Fibroblast of mammary gland (primary cell): ENCODE results near the gene PTPRK.

Source experiments
- DNase-seq: peaks from one replicate; pipeline ENCODE4 v3.0.0-alpha.2; 2010; ENCODE audit warnings: low read depth
- H3K4me3 ChIP-seq: 2 replicates; pipeline ENCODE4 v1.5.1; 2011; ENCODE audit warnings: low read depth, mild to moderate bottlenecking, low read length, moderate library complexity; ENCODE audit not compliant: control insufficient read depth
- CTCF ChIP-seq: conservative IDR thresholded peaks from 2 replicates; pipeline ENCODE4 v1.5.1; 2011; ENCODE audit warnings: low read depth, low read length, inconsistent platforms; ENCODE audit not compliant: control insufficient read depth, insufficient read depth

The PTPRK gene

GRCh38 chr6:128347123-128347522 lies 173.3 kb downstream of the PTPRK start:
- H3K4me3 ChIP-seq: no peak overlapping the region
- TF ChIP-seq CTCF: no peak
- no peak for DNase-seq

GRCh38 chr6:128346569-128346968 lies 173.8 kb downstream of the PTPRK start:
- H3K4me3 ChIP-seq: no peak overlapping the region
- DNase-seq: no peak
- TF ChIP-seq CTCF: no peak

DNA sequence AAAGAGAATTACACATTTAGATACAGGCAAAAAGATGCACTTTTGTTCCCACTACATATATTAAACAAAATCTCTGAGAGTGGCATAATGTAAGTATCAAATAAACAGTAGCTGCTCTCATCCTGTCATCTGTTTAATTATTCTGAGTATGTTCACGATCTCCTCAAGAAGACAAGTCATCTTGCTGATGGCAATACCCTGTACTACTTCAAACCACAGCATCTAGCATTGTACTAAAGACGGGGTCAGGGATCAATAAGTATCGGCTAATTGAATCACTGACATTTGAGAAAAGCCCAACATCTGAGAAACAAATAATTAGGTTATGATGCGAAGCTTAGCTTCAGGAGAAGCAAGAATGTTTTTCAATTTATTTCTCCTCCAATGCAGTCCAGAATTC lies 175.1 kb downstream of the PTPRK start:
- no peak overlapping the region for H3K4me3 ChIP-seq
- DNase-seq: no peak
- no peak for TF ChIP-seq CTCF

DNA sequence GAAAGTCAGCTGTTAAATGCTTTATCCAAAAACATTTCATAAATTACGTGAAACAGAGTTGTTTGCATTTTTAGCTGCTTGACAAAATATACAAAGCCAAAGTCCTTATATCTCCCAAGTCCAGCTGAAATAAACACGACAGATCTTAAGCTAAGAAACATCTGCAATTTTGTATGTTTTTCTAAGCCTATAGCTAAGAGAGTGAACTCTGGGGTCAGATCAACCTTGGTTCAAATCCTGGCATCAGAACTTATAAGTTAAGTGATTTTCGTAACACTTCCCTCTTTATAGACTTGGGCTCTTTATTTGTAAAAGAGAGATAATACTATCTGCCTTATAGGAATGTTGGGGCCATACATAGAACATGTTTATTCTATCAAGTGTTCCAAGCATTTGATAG lies 176.7 kb downstream of the PTPRK start:
- DNase-seq: no peak
- TF ChIP-seq CTCF: no peak
- H3K4me3 ChIP-seq: no peak overlapping the region

DNA sequence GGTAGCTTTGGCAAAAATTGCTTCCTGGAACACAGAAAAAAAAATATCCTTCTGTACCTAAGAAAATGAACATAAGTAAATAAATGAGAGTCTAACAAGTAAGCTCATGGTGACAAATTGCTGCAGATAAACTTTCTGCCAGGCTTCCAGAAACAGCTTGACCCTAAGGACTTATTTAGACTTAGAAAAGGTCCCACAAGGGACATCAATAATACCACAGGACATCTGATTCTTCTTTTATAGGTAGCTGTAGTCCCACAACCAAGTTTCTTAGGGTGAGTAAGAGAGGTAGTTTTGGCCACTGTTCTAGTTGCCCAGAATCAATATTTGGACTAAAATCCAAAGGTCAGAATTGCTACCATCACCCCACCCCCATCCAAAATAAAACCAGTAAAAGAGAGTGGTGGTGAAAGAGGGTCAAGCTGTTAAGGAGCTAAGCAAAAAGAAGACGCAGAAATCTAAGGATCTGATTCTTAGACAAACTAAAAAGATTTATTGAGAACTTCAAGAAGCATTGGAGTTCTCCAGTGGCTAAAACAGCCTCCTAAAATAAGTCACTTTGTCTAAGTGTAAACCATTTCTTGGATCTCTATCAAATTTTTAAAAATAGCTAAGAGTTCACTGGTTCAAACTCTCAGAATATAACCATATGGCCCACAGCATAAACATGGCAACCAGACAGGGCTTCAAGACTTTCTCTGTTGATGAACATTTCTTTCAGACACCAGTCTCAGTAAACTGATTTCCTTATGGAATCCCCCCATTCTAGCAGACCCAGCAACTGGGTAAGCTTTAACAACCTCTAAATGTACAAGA lies 180.6 kb downstream of the PTPRK start:
- no peak for TF ChIP-seq CTCF
- DNase-seq: no peak
- H3K4me3 ChIP-seq: no peak overlapping the region

DNA sequence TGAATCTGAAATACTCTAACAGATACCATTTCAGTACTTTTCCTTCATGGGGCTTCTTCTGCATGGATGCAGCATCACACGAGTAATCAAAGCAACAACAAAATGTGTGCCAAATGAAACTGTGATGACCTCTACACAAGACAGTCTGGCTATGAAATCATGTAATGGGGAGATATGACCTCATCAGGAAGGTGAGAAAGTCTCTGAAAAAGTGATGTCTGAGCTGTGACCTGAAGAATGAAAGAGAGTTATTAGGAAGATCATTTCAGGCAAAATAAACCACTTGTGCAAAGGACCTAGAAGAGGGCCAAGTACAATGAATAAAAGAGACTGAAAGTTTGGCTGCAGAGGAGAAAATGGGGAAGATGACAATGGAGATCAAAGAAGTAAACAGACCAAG lies 182.8 kb downstream of the PTPRK start:
- no peak overlapping the region for H3K4me3 ChIP-seq
- TF ChIP-seq CTCF: no peak
- DNase-seq: peak; percentile 41
